Measurements from ENCODE around the gene TBPL1.

TBPL1 gene

GRCh38 chr6:133953634-133954415 lies 801 bp downstream of the TBPL1 start:
- no peak for DNase-seq (ENCODE audit: low spot score)
- no peak for TF ChIP-seq CTCF (IDR thresholded peaks at IDR 0.05)
- Histone ChIP-seq H3K4me3 (peak overlapping the region; percentile 93), H3K27ac (peak overlapping the region; percentile 94 to 95)

- Histone ChIP-seq H3K4me3 (peak overlapping the region; percentile 93), H3K27ac (no peak overlapping the region)
- no peak for DNase-seq (ENCODE audit: low spot score)
- TF ChIP-seq CTCF (IDR thresholded peaks at IDR 0.05), result no peak
Observed at GRCh38 chr6:133954657-133955576, 1.9 kb downstream of the TBPL1 start.

GRCh38 chr6:133955582-133956415 lies 2.8 kb downstream of the TBPL1 start:
- no peak for DNase-seq (ENCODE audit: low spot score)
- Histone ChIP-seq H3K27ac (no peak overlapping the region), H3K4me3 (no peak overlapping the region)
- no peak for TF ChIP-seq CTCF (IDR thresholded peaks at IDR 0.05)

GRCh38 chr6:133956416-133957049 lies 3.5 kb downstream of the TBPL1 start:
- no peak for TF ChIP-seq CTCF (IDR thresholded peaks at IDR 0.05)
- Histone ChIP-seq H3K27ac (no peak overlapping the region), H3K4me3 (no peak overlapping the region)
- DNase-seq (ENCODE audit: low spot score), result no peak

- DNase-seq (ENCODE audit: low spot score), result no peak
- Histone ChIP-seq H3K4me3 (no peak overlapping the region), H3K27ac (no peak overlapping the region)
- no peak for TF ChIP-seq CTCF (IDR thresholded peaks at IDR 0.05)
Observed at GRCh38 chr6:133957227-133957626, 4.2 kb downstream of the TBPL1 start.

- no peak for TF ChIP-seq CTCF (IDR thresholded peaks at IDR 0.05)
- H3K27ac ChIP-seq, result no peak overlapping the region
- no peak for DNase-seq (ENCODE audit: low spot score)
- H3K4me3 ChIP-seq, result no peak overlapping the region
Observed at GRCh38 chr6:133957780-133958242, 4.8 kb downstream of the TBPL1 start.
